H1 (cell line): ENCODE results near the gene RORB. TPM values are rescaled to one million over a fixed set of nuclear protein-coding genes. Genes with fewer than 3 reads are reported as not detected.

Experiments used
- ATF2 ChIP-seq: IDR thresholded peaks from 2 replicates; pipeline ENCODE4 v1.6.1; 2012; ENCODE audit warnings: low read length, inconsistent platforms
- CTBP2 ChIP-seq: IDR thresholded peaks from 2 replicates; pipeline ENCODE4 v1.7.0; 2011; ENCODE audit warnings: borderline replicate concordance, mild to moderate bottlenecking, moderate library complexity, mixed read lengths, low read length; ENCODE audit not compliant: insufficient read depth, insufficient read length
- RXRA ChIP-seq: IDR thresholded peaks from 2 replicates; pipeline ENCODE4 v1.6.1; 2011; ENCODE audit warnings: low read depth, mild to moderate bottlenecking, low read length, moderate library complexity; ENCODE audit not compliant: insufficient read depth
- SAP30 ChIP-seq: fragments of 300-600 bp; sonication (generic); IDR thresholded peaks from 2 replicates; pipeline ENCODE4 v1.7.1; 2012; ENCODE audit warnings: low read length, moderate library complexity, mild to moderate bottlenecking, inconsistent platforms; ENCODE audit not compliant: insufficient read depth, insufficient replicate concordance
- polyA plus RNA-seq, 7 experiments: library from polyadenylated mRNA; depleted of rRNA in 3 of 7; stranded (reverse) in 5 of 7; unstranded in 2 of 7; fragments of >200 nt in 5 of 7; fragments of 200-250 nt in 2 of 7; gene quantifications; 1 replicate in 5 of 7; 2 replicates in 1 of 7; 4 replicates in 1 of 7; pipeline versions ENCODE4 v1.2.1 to v1.2.3, GENCODE V29; 2011 to 2013; ENCODE audit warnings: missing spikeins in 2 of 7, mixed read lengths in 2 of 7
- total RNA-seq: library from RNA; stranded (reverse); fragmentation: NEBNext Ultra II Directional; extraction: Animal tissue kit (Norgen Biotek cat#: 25700); gene quantifications from 2 replicates; pipeline ENCODE4 v1.2.1, GENCODE V29; 2021
- TF ChIP-seq, protein P1 (sequence below): fragments of 300-600 bp; sonication (generic); IDR thresholded peaks from 2 replicates; pipeline ENCODE4 v1.7.1; 2012; ENCODE audit warnings: low read length, moderate library complexity, mild to moderate bottlenecking, inconsistent platforms; ENCODE audit not compliant: insufficient replicate concordance
- TF ChIP-seq, protein P2 (sequence below), 3 experiments: IDR thresholded peaks; 1 replicate in 2 of 3; 2 replicates in 1 of 3; pipeline versions ENCODE4 v1.5.1 to v1.6.1; 2011; ENCODE audit warnings: low read length in 3 of 3, mild to moderate bottlenecking in 3 of 3, inconsistent platforms in 2 of 3, low read depth in 1 of 3, moderate library complexity in 1 of 3; ENCODE audit not compliant: insufficient read depth in 1 of 3; ENCODE audit errors: control extremely low read depth in 1 of 3

Gene RORB
- total and polyA plus RNA-seq, 2 of the 8 experiments (the other 6 are each of a cell fraction or from before 2014, with no cell fraction given), result 2.3 to 7.1 TPM

DNA sequence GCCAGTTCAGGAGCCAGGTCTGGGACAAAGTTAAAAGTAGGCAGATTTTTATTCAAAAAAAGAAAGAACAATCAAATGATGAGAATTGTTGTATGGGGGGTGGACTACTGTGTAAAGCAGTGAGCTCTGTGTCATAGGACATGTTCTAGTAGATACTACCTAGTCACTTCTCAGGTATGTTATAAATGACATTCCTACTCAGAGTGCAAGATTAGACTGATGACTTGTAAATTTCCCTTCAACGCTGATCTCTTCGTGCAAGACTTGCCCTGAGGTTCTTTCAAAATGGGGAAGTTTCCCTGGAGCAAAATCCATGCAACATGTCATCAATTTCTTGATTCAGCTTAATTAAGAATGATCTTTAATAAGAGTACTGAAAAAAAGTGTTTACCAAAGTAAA lies 175.1 kb downstream of the RORB start (continued):
- TF ChIP-seq, protein P1, sequence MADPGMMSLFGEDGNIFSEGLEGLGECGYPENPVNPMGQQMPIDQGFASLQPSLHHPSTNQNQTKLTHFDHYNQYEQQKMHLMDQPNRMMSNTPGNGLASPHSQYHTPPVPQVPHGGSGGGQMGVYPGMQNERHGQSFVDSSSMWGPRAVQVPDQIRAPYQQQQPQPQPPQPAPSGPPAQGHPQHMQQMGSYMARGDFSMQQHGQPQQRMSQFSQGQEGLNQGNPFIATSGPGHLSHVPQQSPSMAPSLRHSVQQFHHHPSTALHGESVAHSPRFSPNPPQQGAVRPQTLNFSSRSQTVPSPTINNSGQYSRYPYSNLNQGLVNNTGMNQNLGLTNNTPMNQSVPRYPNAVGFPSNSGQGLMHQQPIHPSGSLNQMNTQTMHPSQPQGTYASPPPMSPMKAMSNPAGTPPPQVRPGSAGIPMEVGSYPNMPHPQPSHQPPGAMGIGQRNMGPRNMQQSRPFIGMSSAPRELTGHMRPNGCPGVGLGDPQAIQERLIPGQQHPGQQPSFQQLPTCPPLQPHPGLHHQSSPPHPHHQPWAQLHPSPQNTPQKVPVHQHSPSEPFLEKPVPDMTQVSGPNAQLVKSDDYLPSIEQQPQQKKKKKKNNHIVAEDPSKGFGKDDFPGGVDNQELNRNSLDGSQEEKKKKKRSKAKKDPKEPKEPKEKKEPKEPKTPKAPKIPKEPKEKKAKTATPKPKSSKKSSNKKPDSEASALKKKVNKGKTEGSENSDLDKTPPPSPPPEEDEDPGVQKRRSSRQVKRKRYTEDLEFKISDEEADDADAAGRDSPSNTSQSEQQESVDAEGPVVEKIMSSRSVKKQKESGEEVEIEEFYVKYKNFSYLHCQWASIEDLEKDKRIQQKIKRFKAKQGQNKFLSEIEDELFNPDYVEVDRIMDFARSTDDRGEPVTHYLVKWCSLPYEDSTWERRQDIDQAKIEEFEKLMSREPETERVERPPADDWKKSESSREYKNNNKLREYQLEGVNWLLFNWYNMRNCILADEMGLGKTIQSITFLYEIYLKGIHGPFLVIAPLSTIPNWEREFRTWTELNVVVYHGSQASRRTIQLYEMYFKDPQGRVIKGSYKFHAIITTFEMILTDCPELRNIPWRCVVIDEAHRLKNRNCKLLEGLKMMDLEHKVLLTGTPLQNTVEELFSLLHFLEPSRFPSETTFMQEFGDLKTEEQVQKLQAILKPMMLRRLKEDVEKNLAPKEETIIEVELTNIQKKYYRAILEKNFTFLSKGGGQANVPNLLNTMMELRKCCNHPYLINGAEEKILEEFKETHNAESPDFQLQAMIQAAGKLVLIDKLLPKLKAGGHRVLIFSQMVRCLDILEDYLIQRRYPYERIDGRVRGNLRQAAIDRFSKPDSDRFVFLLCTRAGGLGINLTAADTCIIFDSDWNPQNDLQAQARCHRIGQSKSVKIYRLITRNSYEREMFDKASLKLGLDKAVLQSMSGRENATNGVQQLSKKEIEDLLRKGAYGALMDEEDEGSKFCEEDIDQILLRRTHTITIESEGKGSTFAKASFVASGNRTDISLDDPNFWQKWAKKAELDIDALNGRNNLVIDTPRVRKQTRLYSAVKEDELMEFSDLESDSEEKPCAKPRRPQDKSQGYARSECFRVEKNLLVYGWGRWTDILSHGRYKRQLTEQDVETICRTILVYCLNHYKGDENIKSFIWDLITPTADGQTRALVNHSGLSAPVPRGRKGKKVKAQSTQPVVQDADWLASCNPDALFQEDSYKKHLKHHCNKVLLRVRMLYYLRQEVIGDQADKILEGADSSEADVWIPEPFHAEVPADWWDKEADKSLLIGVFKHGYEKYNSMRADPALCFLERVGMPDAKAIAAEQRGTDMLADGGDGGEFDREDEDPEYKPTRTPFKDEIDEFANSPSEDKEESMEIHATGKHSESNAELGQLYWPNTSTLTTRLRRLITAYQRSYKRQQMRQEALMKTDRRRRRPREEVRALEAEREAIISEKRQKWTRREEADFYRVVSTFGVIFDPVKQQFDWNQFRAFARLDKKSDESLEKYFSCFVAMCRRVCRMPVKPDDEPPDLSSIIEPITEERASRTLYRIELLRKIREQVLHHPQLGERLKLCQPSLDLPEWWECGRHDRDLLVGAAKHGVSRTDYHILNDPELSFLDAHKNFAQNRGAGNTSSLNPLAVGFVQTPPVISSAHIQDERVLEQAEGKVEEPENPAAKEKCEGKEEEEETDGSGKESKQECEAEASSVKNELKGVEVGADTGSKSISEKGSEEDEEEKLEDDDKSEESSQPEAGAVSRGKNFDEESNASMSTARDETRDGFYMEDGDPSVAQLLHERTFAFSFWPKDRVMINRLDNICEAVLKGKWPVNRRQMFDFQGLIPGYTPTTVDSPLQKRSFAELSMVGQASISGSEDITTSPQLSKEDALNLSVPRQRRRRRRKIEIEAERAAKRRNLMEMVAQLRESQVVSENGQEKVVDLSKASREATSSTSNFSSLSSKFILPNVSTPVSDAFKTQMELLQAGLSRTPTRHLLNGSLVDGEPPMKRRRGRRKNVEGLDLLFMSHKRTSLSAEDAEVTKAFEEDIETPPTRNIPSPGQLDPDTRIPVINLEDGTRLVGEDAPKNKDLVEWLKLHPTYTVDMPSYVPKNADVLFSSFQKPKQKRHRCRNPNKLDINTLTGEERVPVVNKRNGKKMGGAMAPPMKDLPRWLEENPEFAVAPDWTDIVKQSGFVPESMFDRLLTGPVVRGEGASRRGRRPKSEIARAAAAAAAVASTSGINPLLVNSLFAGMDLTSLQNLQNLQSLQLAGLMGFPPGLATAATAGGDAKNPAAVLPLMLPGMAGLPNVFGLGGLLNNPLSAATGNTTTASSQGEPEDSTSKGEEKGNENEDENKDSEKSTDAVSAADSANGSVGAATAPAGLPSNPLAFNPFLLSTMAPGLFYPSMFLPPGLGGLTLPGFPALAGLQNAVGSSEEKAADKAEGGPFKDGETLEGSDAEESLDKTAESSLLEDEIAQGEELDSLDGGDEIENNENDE, result no peak
- TF ChIP-seq, protein P2, sequence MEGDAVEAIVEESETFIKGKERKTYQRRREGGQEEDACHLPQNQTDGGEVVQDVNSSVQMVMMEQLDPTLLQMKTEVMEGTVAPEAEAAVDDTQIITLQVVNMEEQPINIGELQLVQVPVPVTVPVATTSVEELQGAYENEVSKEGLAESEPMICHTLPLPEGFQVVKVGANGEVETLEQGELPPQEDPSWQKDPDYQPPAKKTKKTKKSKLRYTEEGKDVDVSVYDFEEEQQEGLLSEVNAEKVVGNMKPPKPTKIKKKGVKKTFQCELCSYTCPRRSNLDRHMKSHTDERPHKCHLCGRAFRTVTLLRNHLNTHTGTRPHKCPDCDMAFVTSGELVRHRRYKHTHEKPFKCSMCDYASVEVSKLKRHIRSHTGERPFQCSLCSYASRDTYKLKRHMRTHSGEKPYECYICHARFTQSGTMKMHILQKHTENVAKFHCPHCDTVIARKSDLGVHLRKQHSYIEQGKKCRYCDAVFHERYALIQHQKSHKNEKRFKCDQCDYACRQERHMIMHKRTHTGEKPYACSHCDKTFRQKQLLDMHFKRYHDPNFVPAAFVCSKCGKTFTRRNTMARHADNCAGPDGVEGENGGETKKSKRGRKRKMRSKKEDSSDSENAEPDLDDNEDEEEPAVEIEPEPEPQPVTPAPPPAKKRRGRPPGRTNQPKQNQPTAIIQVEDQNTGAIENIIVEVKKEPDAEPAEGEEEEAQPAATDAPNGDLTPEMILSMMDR (IDR thresholded peaks at IDR 0.05; ENCODE audit: control extremely low read depth in 1 of 3, insufficient read depth in 1 of 3, low read depth in 1 of 3, low read length in 3 of 3), result no peak
- TF ChIP-seq ATF2, result no peak
- TF ChIP-seq RXRA, result no peak
- TF ChIP-seq CTBP2, result no peak
- TF ChIP-seq SAP30, result no peak
